HepG2 (cell line): ENCODE data around the gene CLDN9. TPM values are rescaled to one million over a fixed set of nuclear protein-coding genes. Genes with fewer than 3 reads are reported as not detected.
A peak's percentile ranks its signal among the peaks of the same experiment; 100 is the strongest.

Experiments used
- DBP ChIP-seq: sonication (generic); formaldehyde crosslinking; IDR thresholded peaks from 2 replicates; pipeline ENCODE4 v1.4.0; 2020; ENCODE audit warnings: missing genetic modification reagents; ENCODE audit errors: not compliant biosample characterization
- HES4 ChIP-seq: sonication (generic); formaldehyde crosslinking; IDR thresholded peaks from 2 replicates; pipeline ENCODE4 v1.9.0; 2021; ENCODE audit warnings: mild to moderate bottlenecking, missing genetic modification reagents, borderline replicate concordance
- NFKBIZ ChIP-seq: IDR thresholded peaks from 2 replicates; pipeline ENCODE4 v1.6.1; 2018; ENCODE audit warnings: missing genetic modification reagents, missing compliant biosample characterization
- NR2F1 ChIP-seq, 2 experiments: fragments of 450-650 bp in 1 of 2; formaldehyde crosslinking in 1 of 2; IDR thresholded peaks; 2 replicates each; pipeline versions ENCODE4 v1.5.0 to v1.6.1; 2016 to 2020; ENCODE audit warnings: mild to moderate bottlenecking in 1 of 2, missing compliant biosample characterization in 1 of 2, missing genetic modification reagents in 1 of 2, moderate library complexity in 1 of 2
- PAXIP1 ChIP-seq: sonication (generic); formaldehyde crosslinking; conservative IDR thresholded peaks from 2 replicates; pipeline ENCODE4 v1.4.0; 2020; ENCODE audit warnings: mild to moderate bottlenecking, missing genetic modification reagents, moderate library complexity
- SRSF9 ChIP-seq: fragments of 200-400 bp; formaldehyde crosslinking; IDR thresholded peaks from 2 replicates; pipeline ENCODE4 v1.6.1; 2018; ENCODE audit warnings: borderline replicate concordance, mild to moderate bottlenecking, low read depth, low read length; ENCODE audit not compliant: insufficient read depth, poor library complexity, severe bottlenecking
- YY1 ChIP-seq: IDR thresholded peaks from 2 replicates; pipeline ENCODE4 v1.6.1; 2011; ENCODE audit warnings: low read length, low read depth, moderate library complexity, mild to moderate bottlenecking; ENCODE audit not compliant: insufficient read depth, insufficient replicate concordance
- ZFP90 ChIP-seq: sonication (generic); formaldehyde crosslinking; IDR thresholded peaks from 2 replicates; pipeline ENCODE4 v1.8.0; 2022; ENCODE audit warnings: missing genetic modification reagents, mild to moderate bottlenecking, inconsistent platforms, borderline replicate concordance
- ZNF292 ChIP-seq: sonication (generic); formaldehyde crosslinking; IDR thresholded peaks from 2 replicates; pipeline ENCODE4 v1.8.1; 2022; ENCODE audit warnings: mild to moderate bottlenecking, low read depth, missing genetic modification reagents, borderline replicate concordance
- ZNF562 ChIP-seq: sonication (generic); formaldehyde crosslinking; IDR thresholded peaks from 2 replicates; pipeline ENCODE4 v1.8.0; 2022; ENCODE audit warnings: missing genetic modification reagents, borderline replicate concordance
- ZNF713 ChIP-seq: sonication (generic); formaldehyde crosslinking; IDR thresholded peaks from 2 replicates; pipeline ENCODE4 v1.4.0; 2020; ENCODE audit warnings: mild to moderate bottlenecking, missing genetic modification reagents
- ZNF788 ChIP-seq: sonication (generic); formaldehyde crosslinking; IDR thresholded peaks from 2 replicates; pipeline ENCODE4 v1.5.0; 2020; ENCODE audit warnings: mild to moderate bottlenecking, missing genetic modification reagents, borderline replicate concordance
- ZSCAN21 ChIP-seq: sonication (generic); formaldehyde crosslinking; IDR thresholded peaks from 2 replicates; pipeline ENCODE4 v1.8.0; 2022; ENCODE audit warnings: mild to moderate bottlenecking, missing genetic modification reagents, moderate library complexity, borderline replicate concordance
- polyA plus RNA-seq, 8 experiments: library from polyadenylated mRNA; depleted of rRNA in 3 of 8; stranded (reverse) in 7 of 8; unstranded in 1 of 8; fragments of >200 nt; fragmentation: Illumina TruSeq in 4 of 8; extraction: Trizol in 4 of 8; gene quantifications; 2 replicates each; pipeline versions ENCODE4 v1.2.1 to v1.2.3, GENCODE V29; 2011 to 2016; ENCODE audit warnings: low read depth in 4 of 8, missing spikeins in 1 of 8, mixed read lengths in 1 of 8; ENCODE audit not compliant: insufficient read depth in 1 of 8
- total RNA-seq, 5 experiments: library from RNA; depleted of rRNA; stranded (reverse); fragments of >200 nt; fragmentation: Illumina TruSeq; extraction: Trizol; gene quantifications; 2 replicates each; pipeline ENCODE4 v1.2.3, GENCODE V29; 2016; ENCODE audit warnings: low read depth in 1 of 5
- TF ChIP-seq, protein P1 (sequence below): fragments of 450-650 bp; IDR thresholded peaks from 2 replicates; pipeline ENCODE4 v1.6.1; 2016
- TF ChIP-seq, protein P2 (sequence below): sonication (generic); formaldehyde crosslinking; IDR thresholded peaks from 2 replicates; pipeline ENCODE4 v1.4.0; 2020; ENCODE audit warnings: missing genetic modification reagents
- TF ChIP-seq, protein P3 (sequence below): sonication (generic); formaldehyde crosslinking; IDR thresholded peaks from 2 replicates; pipeline ENCODE4 v1.4.0; 2020; ENCODE audit warnings: missing genetic modification reagents, mild to moderate bottlenecking, borderline replicate concordance

The CLDN9 gene
- total and polyA plus RNA-seq, 2 of the 13 experiments (the other 11 are each of a cell fraction or from before 2014, with no cell fraction given): 0.15 to 0.26 TPM

DNA sequence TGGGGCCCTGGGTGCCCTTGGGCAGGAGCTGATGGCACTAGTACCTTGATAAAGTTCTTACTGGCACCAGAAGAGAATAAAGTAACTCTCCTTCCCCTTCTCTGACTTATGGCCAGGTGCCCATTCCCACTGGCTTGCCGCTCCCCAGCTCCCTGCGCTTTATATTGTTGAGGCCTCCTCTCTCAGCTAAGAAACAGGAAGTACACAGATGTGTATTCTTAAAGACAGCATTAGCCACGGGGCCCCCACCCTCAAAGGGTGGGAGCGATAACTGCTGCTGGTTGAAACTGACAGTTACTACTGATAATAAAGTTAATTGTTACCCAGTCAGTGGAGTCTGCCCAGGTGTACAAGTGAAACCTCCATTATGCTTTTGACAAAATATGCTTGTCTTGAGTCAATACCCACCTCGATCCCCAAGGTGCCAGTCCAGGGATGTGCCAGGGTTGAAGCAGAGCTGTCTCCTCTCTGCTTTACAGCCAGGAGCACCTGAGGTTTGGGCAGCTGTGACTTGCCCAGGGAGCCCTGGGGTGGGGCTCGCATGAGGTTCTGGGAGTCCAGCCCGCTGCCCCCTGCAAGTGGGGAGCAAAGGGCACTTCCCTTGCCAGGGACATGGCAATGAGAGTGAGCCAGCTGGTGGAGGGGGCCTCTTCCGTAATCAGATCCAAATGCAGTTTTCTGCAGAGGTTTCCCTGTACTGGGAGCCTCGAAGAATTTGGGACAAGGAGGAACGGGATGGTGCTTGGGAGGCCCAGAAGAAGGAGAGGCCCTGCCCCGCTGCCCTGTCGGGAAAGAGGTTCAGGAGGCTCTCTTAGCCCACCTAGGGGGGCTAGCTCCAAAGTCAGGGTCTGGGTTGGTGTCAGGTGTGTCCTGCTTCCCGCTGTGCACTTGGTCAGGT lies 5.4 kb upstream of the CLDN9 start (continued):
- TF ChIP-seq, protein P1, sequence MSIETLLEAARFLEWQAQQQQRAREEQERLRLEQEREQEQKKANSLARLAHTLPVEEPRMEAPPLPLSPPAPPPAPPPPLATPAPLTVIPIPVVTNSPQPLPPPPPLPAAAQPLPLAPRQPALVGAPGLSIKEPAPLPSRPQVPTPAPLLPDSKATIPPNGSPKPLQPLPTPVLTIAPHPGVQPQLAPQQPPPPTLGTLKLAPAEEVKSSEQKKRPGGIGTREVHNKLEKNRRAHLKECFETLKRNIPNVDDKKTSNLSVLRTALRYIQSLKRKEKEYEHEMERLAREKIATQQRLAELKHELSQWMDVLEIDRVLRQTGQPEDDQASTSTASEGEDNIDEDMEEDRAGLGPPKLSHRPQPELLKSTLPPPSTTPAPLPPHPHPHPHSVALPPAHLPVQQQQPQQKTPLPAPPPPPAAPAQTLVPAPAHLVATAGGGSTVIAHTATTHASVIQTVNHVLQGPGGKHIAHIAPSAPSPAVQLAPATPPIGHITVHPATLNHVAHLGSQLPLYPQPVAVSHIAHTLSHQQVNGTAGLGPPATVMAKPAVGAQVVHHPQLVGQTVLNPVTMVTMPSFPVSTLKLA: no peak
- TF ChIP-seq ZNF292 (CRISPR knock-in tag) (no peak), ZNF788 (0 out of 2 replicates have a peak, but pooled peaks have one; percentile 37), NFKBIZ (no peak), YY1 (no peak), ZSCAN21 (no peak), DBP (CRISPR knock-in tag) (no peak), ZFP90 (CRISPR knock-in tag) (no peak), NR2F1 (CRISPR knock-in tag; IDR thresholded peaks at IDR 0.05) (0 out of 4 replicates have a peak, but pooled peaks of 1 of the 2 experiments have one; percentile 13), PAXIP1 (CRISPR knock-in tag) (peak; percentile 72), ZNF713 (CRISPR knock-in tag) (no peak), HES4 (CRISPR knock-in tag) (no peak), ZNF562 (CRISPR knock-in tag) (no peak), SRSF9 (no peak)
- TF ChIP-seq, protein P2, sequence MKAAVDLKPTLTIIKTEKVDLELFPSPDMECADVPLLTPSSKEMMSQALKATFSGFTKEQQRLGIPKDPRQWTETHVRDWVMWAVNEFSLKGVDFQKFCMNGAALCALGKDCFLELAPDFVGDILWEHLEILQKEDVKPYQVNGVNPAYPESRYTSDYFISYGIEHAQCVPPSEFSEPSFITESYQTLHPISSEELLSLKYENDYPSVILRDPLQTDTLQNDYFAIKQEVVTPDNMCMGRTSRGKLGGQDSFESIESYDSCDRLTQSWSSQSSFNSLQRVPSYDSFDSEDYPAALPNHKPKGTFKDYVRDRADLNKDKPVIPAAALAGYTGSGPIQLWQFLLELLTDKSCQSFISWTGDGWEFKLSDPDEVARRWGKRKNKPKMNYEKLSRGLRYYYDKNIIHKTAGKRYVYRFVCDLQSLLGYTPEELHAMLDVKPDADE (CRISPR knock-in tag): no peak
- TF ChIP-seq, protein P3, sequence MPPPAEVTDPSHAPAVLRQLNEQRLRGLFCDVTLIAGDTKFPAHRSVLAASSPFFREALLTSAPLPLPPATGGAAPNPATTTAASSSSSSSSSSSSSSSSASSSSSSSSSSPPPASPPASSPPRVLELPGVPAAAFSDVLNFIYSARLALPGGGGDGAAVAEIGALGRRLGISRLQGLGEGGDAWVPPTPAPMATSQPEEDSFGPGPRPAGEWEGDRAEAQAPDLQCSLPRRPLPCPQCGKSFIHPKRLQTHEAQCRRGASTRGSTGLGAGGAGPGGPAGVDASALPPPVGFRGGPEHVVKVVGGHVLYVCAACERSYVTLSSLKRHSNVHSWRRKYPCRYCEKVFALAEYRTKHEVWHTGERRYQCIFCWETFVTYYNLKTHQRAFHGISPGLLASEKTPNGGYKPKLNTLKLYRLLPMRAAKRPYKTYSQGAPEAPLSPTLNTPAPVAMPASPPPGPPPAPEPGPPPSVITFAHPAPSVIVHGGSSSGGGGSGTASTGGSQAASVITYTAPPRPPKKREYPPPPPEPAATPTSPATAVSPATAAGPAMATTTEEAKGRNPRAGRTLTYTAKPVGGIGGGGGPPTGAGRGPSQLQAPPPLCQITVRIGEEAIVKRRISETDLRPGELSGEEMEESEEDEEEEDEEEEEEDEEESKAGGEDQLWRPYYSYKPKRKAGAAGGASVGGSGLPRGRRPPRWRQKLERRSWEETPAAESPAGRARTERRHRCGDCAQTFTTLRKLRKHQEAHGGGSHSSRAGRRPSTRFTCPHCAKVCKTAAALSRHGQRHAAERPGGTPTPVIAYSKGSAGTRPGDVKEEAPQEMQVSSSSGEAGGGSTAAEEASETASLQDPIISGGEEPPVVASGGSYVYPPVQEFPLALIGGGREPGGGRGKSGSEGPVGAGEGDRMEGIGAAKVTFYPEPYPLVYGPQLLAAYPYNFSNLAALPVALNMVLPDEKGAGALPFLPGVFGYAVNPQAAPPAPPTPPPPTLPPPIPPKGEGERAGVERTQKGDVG: no peak
